Neural cell (in vitro differentiated cells): Measurements from ENCODE around the gene RNU7-1. TPM values are rescaled to one million over a fixed set of nuclear protein-coding genes. Genes with fewer than 3 reads are reported as not detected.

ENCODE experiments used
- H2AFZ ChIP-seq: fragments of 200-600, 300-800 bp; sonication (generic), shearing (Covaris generic); 2 replicates; pipeline ENCODE4 v1.6.0; 2014; ENCODE audit warnings: low read depth, mild to moderate bottlenecking, antibody characterized with exemption, low read length, moderate library complexity
- H3F3A ChIP-seq: fragments of 200-600 bp; shearing (Covaris generic); 2 replicates; pipeline ENCODE4 v1.6.1; 2016; ENCODE audit warnings: mild to moderate bottlenecking, moderate library complexity, mixed read lengths, antibody characterized with exemption, low read length; ENCODE audit not compliant: insufficient read depth, poor library complexity, severe bottlenecking
- H3K27ac ChIP-seq: fragments of 200-600, 300-800 bp; sonication (generic), shearing (Covaris generic); 2 replicates; pipeline ENCODE4 v1.5.1; 2014; ENCODE audit warnings: mild to moderate bottlenecking, low read length, moderate library complexity
- H3K27me3 ChIP-seq: fragments of 300-800, 200-600 bp; sonication (generic), shearing (Covaris generic); 2 replicates; pipeline ENCODE4 v1.6.0; 2014; ENCODE audit warnings: mild to moderate bottlenecking, low read depth, low read length, moderate library complexity; ENCODE audit not compliant: insufficient read depth
- H3K36me3 ChIP-seq: fragments of 300-800, 200-600 bp; sonication (generic), shearing (Covaris generic); 2 replicates; pipeline ENCODE4 v1.5.1; 2014; ENCODE audit warnings: mild to moderate bottlenecking, antibody characterized with exemption, low read length, moderate library complexity; ENCODE audit not compliant: insufficient read depth
- H3K4me2 ChIP-seq: fragments of 300-800, 200-600 bp; sonication (generic), shearing (Covaris generic); 2 replicates; pipeline ENCODE4 v1.6.0; 2014; ENCODE audit warnings: mild to moderate bottlenecking, low read length
- H3K4me3 ChIP-seq: fragments of 300-800, 200-600 bp; sonication (generic), shearing (Covaris generic); 2 replicates; pipeline ENCODE4 v1.5.1; 2014; ENCODE audit warnings: mild to moderate bottlenecking, low read length, moderate library complexity
- H3K79me2 ChIP-seq: fragments of 200-600 bp; shearing (Covaris generic); replicated peaks from 2 replicates; pipeline ENCODE4 v1.6.0; 2014; ENCODE audit warnings: mild to moderate bottlenecking, low read length, moderate library complexity; ENCODE audit not compliant: insufficient read depth
- H3K9ac ChIP-seq: fragments of 300-800, 200-600 bp; sonication (generic), shearing (Covaris generic); 2 replicates; pipeline ENCODE4 v1.6.1; 2016; ENCODE audit warnings: mild to moderate bottlenecking, low read length, mixed read lengths
- H3K9me2 ChIP-seq: fragments of 200-600 bp; shearing (Covaris generic); 2 replicates; pipeline ENCODE4 v1.6.1; 2016; ENCODE audit warnings: mild to moderate bottlenecking, low read length, mixed read lengths; ENCODE audit not compliant: insufficient read depth
- H3K9me3 ChIP-seq: fragments of 200-600, 300-800 bp; sonication (generic), shearing (Covaris generic); 2 replicates; pipeline ENCODE4 v1.6.1; 2016; ENCODE audit warnings: mild to moderate bottlenecking, mixed run types, low read length, moderate library complexity, mixed read lengths
- H4K20me1 ChIP-seq: fragments of 200-600 bp; shearing (Covaris generic); 2 replicates; pipeline ENCODE4 v1.6.1; 2016; ENCODE audit warnings: mild to moderate bottlenecking, mixed run types; ENCODE audit not compliant: insufficient read depth
- EP300 ChIP-seq: fragments of 450-650 bp; conservative IDR thresholded peaks from 2 replicates; pipeline ENCODE4 v1.6.1; 2014; ENCODE audit warnings: antibody characterized with exemption, mild to moderate bottlenecking, moderate library complexity; ENCODE audit not compliant: poor library complexity, severe bottlenecking
- EZH2 ChIP-seq: fragments of 200-600, 300-800 bp; shearing (Covaris generic), sonication (generic); IDR thresholded peaks from 2 replicates; pipeline ENCODE4 v1.6.1; 2014; ENCODE audit warnings: antibody characterized with exemption, low read length, borderline replicate concordance, mild to moderate bottlenecking; ENCODE audit not compliant: insufficient read depth, poor library complexity, severe bottlenecking
- MXI1 ChIP-seq: fragments of 450-650 bp; conservative IDR thresholded peaks from 2 replicates; pipeline ENCODE4 v1.6.1; 2014; ENCODE audit warnings: antibody characterized with exemption, mild to moderate bottlenecking; ENCODE audit not compliant: poor library complexity, severe bottlenecking
- POLR2AphosphoS5 ChIP-seq: IDR thresholded peaks from 2 replicates; pipeline ENCODE4 v1.6.1; 2012
- RAD21 ChIP-seq: fragments of 450-650 bp; conservative IDR thresholded peaks from 2 replicates; pipeline ENCODE4 v1.6.1; 2014; ENCODE audit warnings: antibody characterized with exemption, mild to moderate bottlenecking, moderate library complexity
- SMC3 ChIP-seq: fragments of 450-650 bp; conservative IDR thresholded peaks from 2 replicates; pipeline ENCODE4 v1.6.1; 2014; ENCODE audit warnings: antibody characterized with exemption, mild to moderate bottlenecking, moderate library complexity; ENCODE audit not compliant: poor library complexity
- TAF1 ChIP-seq: IDR thresholded peaks from 2 replicates; pipeline ENCODE4 v1.6.1; 2012; ENCODE audit warnings: low read depth
- polyA plus RNA-seq: library from polyadenylated mRNA; depleted of rRNA; stranded (reverse); fragments of >200 nt; gene quantifications from 2 replicates; pipeline ENCODE4 v1.2.3, GENCODE V29; 2014
- TF ChIP-seq, protein P1 (sequence below): fragments of 450-650 bp; IDR thresholded peaks from 2 replicates; pipeline ENCODE4 v1.5.1; 2014; ENCODE audit warnings: antibody characterized with exemption, mild to moderate bottlenecking, moderate library complexity; ENCODE audit not compliant: poor library complexity, severe bottlenecking
- TF ChIP-seq, protein P2 (sequence below): IDR thresholded peaks from 2 replicates; pipeline ENCODE4 v1.6.1; 2012; ENCODE audit warnings: borderline replicate concordance

Gene RNU7-1
- polyA plus RNA-seq, 1 donor from 2014 or later, result not detected

DNA sequence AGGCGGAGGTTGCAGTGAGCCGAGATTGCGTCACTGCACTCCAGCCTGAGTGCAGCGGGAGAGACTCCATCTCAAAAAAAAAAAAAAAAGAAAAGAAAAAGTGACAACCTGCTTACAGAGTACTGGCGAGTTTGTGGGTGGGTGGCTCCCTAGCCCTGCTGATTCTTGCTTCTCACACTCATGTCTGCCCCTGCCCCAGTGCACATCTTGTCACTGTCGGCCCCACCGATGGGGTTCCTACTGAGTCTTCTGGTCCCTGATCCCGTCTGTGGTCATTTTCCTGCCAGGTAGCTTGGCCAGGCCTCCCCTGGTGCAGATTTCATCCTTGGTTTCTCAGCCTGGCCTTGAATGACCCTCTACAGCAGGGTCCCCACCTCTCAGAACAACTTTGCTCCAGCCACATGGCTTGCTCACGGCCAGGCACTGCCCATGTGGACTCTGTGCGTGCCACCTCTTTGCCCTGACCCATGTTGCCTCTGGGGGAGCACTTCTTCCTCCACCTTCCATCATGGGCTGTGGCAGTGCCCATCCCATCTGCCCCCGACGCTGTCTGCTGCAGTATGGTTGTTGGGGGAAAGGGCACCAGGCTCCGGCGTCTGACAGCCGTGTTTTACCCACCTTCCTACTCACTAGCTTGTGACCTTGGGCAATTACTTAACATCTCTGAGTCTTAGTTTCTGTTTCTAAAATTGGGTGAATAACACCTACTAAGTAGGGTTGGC, 5.4 kb downstream of the RNU7-1 start:
- H3K9me3 ChIP-seq, result no peaks in the 10 kb centered on the region
- no peak overlapping the region for H3K4me3 ChIP-seq
- H3K4me2 ChIP-seq, result no peak overlapping the region
- H3K27me3 ChIP-seq, result no peaks in the 10 kb centered on the region
- no peak for TF ChIP-seq MXI1
- TF ChIP-seq RAD21, result no peak
- TF ChIP-seq, protein P1, sequence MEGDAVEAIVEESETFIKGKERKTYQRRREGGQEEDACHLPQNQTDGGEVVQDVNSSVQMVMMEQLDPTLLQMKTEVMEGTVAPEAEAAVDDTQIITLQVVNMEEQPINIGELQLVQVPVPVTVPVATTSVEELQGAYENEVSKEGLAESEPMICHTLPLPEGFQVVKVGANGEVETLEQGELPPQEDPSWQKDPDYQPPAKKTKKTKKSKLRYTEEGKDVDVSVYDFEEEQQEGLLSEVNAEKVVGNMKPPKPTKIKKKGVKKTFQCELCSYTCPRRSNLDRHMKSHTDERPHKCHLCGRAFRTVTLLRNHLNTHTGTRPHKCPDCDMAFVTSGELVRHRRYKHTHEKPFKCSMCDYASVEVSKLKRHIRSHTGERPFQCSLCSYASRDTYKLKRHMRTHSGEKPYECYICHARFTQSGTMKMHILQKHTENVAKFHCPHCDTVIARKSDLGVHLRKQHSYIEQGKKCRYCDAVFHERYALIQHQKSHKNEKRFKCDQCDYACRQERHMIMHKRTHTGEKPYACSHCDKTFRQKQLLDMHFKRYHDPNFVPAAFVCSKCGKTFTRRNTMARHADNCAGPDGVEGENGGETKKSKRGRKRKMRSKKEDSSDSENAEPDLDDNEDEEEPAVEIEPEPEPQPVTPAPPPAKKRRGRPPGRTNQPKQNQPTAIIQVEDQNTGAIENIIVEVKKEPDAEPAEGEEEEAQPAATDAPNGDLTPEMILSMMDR, result no peak
- no peak for TF ChIP-seq TAF1
- no peak for TF ChIP-seq EP300
- no peak for TF ChIP-seq EZH2
- TF ChIP-seq SMC3, result no peak
- TF ChIP-seq POLR2AphosphoS5, result no peak
- TF ChIP-seq, protein P2, sequence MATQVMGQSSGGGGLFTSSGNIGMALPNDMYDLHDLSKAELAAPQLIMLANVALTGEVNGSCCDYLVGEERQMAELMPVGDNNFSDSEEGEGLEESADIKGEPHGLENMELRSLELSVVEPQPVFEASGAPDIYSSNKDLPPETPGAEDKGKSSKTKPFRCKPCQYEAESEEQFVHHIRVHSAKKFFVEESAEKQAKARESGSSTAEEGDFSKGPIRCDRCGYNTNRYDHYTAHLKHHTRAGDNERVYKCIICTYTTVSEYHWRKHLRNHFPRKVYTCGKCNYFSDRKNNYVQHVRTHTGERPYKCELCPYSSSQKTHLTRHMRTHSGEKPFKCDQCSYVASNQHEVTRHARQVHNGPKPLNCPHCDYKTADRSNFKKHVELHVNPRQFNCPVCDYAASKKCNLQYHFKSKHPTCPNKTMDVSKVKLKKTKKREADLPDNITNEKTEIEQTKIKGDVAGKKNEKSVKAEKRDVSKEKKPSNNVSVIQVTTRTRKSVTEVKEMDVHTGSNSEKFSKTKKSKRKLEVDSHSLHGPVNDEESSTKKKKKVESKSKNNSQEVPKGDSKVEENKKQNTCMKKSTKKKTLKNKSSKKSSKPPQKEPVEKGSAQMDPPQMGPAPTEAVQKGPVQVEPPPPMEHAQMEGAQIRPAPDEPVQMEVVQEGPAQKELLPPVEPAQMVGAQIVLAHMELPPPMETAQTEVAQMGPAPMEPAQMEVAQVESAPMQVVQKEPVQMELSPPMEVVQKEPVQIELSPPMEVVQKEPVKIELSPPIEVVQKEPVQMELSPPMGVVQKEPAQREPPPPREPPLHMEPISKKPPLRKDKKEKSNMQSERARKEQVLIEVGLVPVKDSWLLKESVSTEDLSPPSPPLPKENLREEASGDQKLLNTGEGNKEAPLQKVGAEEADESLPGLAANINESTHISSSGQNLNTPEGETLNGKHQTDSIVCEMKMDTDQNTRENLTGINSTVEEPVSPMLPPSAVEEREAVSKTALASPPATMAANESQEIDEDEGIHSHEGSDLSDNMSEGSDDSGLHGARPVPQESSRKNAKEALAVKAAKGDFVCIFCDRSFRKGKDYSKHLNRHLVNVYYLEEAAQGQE, result no peak
- H2AFZ ChIP-seq, result no peak overlapping the region
- no peaks in the 10 kb centered on the region for H4K20me1 ChIP-seq
- no peak overlapping the region for H3K27ac ChIP-seq
- no peaks in the 10 kb centered on the region for H3F3A ChIP-seq
- no peaks in the 10 kb centered on the region for H3K36me3 ChIP-seq
- no peaks in the 10 kb centered on the region for H3K9me2 ChIP-seq
- H3K9ac ChIP-seq, result no peak overlapping the region
- no peaks in the 10 kb centered on the region for H3K79me2 ChIP-seq

DNA sequence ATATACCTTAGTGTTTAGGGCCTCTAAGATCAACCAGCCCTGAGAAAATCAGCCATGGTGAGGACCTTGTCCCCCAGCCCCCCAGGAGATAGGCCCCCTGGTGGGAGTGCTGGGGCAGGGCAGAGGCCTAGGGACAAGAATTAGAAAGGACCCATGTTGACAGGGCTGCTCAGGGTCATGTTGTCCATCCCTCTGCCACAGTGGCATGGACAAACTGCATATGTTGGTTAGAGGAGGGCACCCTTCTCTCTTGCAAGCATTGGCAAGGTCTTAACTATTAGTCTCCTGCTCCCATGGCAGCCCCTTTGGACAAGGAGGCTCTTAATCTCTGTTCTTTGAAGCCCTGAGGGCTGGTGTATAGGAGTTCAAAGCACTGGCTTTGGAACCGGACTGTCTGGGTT, 6.8 kb downstream of the RNU7-1 start:
- Histone ChIP-seq H2AFZ (no peak overlapping the region), H3K9me2 (no peaks in the 10 kb centered on the region), H3K27ac (no peak overlapping the region), H3K36me3 (no peaks in the 10 kb centered on the region), H3K4me2 (no peak overlapping the region), H3K79me2 (no peaks in the 10 kb centered on the region), H3K9ac (no peak overlapping the region), H3F3A (no peaks in the 10 kb centered on the region), H4K20me1 (no peaks in the 10 kb centered on the region), H3K4me3 (no peak overlapping the region), H3K27me3 (no peaks in the 10 kb centered on the region), H3K9me3 (no peaks in the 10 kb centered on the region)
- TF ChIP-seq EZH2, result no peak
- no peak for TF ChIP-seq MXI1
- TF ChIP-seq EP300, result no peak
